ENCODE measurements around the gene PPP1R14B.
A peak's percentile ranks its signal among the peaks of the same experiment; 100 is the strongest.

Gene PPP1R14B

GRCh38 chr11:64281957-64282770 is 35.4 kb upstream of the PPP1R14B start:
- DNase-seq = no peak

GRCh38 chr11:64278576-64279190 is 31.9 kb upstream of the PPP1R14B start:
- DNase-seq = no peak

GRCh38 chr11:64276653-64277431 is 30.1 kb upstream of the PPP1R14B start:
- DNase-seq = no peak

- DNase-seq = no peak
These were observed 29.1 kb upstream of the PPP1R14B start for GRCh38 chr11:64275841-64276240.

GRCh38 chr11:64275031-64275800 is 28.5 kb upstream of the PPP1R14B start:
- DNase-seq = no peak

GRCh38 chr11:64269540-64270220 is 22.9 kb upstream of the PPP1R14B start:
- peak; percentile 100 for DNase-seq

- DNase-seq = no peak
These were observed 22.3 kb upstream of the PPP1R14B start for GRCh38 chr11:64268893-64269539.

- DNase-seq = peak in 1 of 2 experiments; percentile 68
These were observed 21.5 kb upstream of the PPP1R14B start for GRCh38 chr11:64268025-64268892.

- DNase-seq = no peak
These were observed 20.6 kb upstream of the PPP1R14B start for GRCh38 chr11:64267207-64267945.

GRCh38 chr11:64266339-64266738 is 19.6 kb upstream of the PPP1R14B start:
- DNase-seq = no peak

- no peak for DNase-seq
These were observed 18.7 kb upstream of the PPP1R14B start for GRCh38 chr11:64265176-64266160.

GRCh38 chr11:64264371-64264852 is 17.7 kb upstream of the PPP1R14B start:
- DNase-seq = no peak

- no peak for DNase-seq
These were observed 17.2 kb upstream of the PPP1R14B start for GRCh38 chr11:64263947-64264317.

GRCh38 chr11:64263021-64263946 is 16.5 kb upstream of the PPP1R14B start:
- no peak for DNase-seq

- no peak for DNase-seq
These were observed 15.7 kb upstream of the PPP1R14B start for GRCh38 chr11:64262271-64263002.

GRCh38 chr11:64261556-64262080 is 14.9 kb upstream of the PPP1R14B start:
- no peak for DNase-seq
